Measurements from ENCODE around the gene ELAVL4. TPM values are rescaled to one million over a fixed set of nuclear protein-coding genes. Genes with fewer than 3 reads are reported as not detected.

Gene ELAVL4
- total RNA-seq, 1 donor from 2014 or later, result not detected

DNA sequence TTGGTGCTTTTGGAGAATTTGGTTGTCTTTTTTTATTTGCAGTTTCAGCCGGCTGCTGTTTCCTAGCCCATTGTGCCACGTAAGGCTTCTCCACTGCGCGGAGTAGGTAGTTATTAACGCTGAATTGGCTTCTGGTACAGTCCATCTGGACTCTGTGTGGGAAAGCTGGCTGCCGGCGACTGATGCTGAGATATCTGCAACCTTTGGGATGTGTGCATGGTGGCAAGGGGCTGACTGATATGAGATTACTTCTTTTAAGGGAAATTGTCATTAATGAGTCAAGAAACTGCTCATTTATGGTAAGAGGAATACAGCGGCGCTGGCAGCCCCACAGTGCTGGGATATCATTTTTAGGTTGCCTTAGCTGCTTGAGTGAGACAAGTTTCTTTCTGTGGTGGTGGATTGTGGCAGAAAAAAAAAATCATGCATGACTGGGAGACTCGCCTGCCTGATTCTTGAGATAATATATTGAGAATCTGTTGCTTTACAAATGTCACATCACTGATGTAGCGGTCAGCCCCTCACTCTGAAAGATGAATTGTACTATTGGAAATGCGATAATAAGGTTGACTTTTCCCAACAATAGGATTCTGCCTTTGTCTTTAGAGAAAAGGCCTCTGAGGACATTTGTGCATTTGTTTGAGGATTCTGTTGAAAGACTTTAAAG, 2.5 kb upstream of the ELAVL4 start:
- Mint-ChIP-seq H3K4me3 (no peak overlapping the region), H3K27ac (no peak overlapping the region), H3K36me3 (no peaks in the 10 kb centered on the region), H3K9me3 (peaks cover 43% of the 10 kb centered on the region), H3K4me1 (no peaks in the 10 kb centered on the region), H3K27me3 (ENCODE audit: low read depth) (no peaks in the 10 kb centered on the region)
- DNase-seq (ENCODE audit: low spot score in 2 of 2, unreplicated experiment in 2 of 2), result no peak
- no peak for TF ChIP-seq CTCF (IDR thresholded peaks at IDR 0.05; ENCODE audit: unreplicated experiment)

- TF ChIP-seq CTCF (IDR thresholded peaks at IDR 0.05; ENCODE audit: unreplicated experiment), result no peak
- H3K27ac Mint-ChIP-seq, result no peak overlapping the region
- peaks cover 31% of the 10 kb centered on the region for H3K9me3 Mint-ChIP-seq
- H3K36me3 Mint-ChIP-seq, result no peaks in the 10 kb centered on the region
- H3K4me1 Mint-ChIP-seq, result no peaks in the 10 kb centered on the region
- DNase-seq (ENCODE audit: low spot score in 2 of 2, unreplicated experiment in 2 of 2), result no peak
- H3K4me3 Mint-ChIP-seq, result no peak overlapping the region
- no peaks in the 10 kb centered on the region for H3K27me3 Mint-ChIP-seq (ENCODE audit: low read depth)
These were observed 396 bp downstream of the ELAVL4 start for GRCh38 chr1:50109116-50109515.

GRCh38 chr1:50109647-50110075, 941 bp downstream of the ELAVL4 start:
- no peak for DNase-seq (ENCODE audit: low spot score in 2 of 2, unreplicated experiment in 2 of 2)
- Mint-ChIP-seq H3K36me3 (no peaks in the 10 kb centered on the region), H3K9me3 (peaks cover 26% of the 10 kb centered on the region), H3K4me1 (no peaks in the 10 kb centered on the region), H3K4me3 (no peak overlapping the region), H3K27me3 (ENCODE audit: low read depth) (no peaks in the 10 kb centered on the region), H3K27ac (no peak overlapping the region)
- no peak for TF ChIP-seq CTCF (IDR thresholded peaks at IDR 0.05; ENCODE audit: unreplicated experiment)

DNA sequence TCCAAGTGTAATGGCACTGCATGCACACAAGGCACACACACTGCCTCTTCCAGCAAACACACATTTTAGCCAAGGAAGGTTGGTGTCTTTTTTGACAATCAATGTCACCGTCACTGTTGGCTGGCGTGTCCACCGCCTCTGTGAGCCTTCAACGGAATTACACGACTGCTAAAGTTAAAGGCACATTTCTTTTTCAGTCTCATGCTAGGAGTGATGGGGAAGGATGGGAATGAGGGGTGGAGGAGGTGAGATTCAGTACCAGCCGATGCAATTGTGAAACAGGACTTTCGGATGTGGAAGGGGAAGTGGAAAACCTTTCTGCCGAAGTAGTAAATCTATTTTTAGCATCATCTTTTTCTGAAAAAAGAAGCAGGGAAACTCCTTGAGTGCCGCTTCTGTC, 1.4 kb downstream of the ELAVL4 start:
- peaks cover 22% of the 10 kb centered on the region for H3K9me3 Mint-ChIP-seq
- H3K27me3 Mint-ChIP-seq (ENCODE audit: low read depth), result no peaks in the 10 kb centered on the region
- H3K27ac Mint-ChIP-seq, result no peak overlapping the region
- no peak for DNase-seq (ENCODE audit: low spot score in 2 of 2, unreplicated experiment in 2 of 2)
- no peaks in the 10 kb centered on the region for H3K4me1 Mint-ChIP-seq
- no peak for TF ChIP-seq CTCF (IDR thresholded peaks at IDR 0.05; ENCODE audit: unreplicated experiment)
- H3K36me3 Mint-ChIP-seq, result no peaks in the 10 kb centered on the region
- no peak overlapping the region for H3K4me3 Mint-ChIP-seq

DNA sequence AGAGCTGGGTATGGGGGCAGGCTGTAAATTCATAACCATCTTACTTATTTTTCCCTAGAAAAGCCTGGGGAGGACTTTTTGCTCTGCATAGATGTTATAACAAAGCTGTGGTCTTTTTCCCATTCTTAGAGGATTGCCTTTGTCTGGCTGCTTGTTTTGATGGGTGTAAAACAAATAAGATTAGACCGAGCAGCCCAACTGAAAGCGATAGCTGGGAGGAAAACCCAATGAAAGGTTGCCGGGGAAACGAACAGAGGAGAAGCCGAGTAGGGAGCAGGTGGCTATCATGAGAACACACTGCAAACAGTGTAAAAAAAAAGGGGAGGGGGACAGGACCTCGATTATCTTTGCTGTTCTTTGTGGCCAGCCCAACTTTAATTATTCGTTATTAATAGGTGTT, 1.9 kb downstream of the ELAVL4 start:
- no peak for TF ChIP-seq CTCF (IDR thresholded peaks at IDR 0.05; ENCODE audit: unreplicated experiment)
- Mint-ChIP-seq H3K4me3 (no peak overlapping the region), H3K36me3 (no peaks in the 10 kb centered on the region), H3K27me3 (ENCODE audit: low read depth) (no peaks in the 10 kb centered on the region), H3K9me3 (peaks cover 17% of the 10 kb centered on the region), H3K27ac (no peak overlapping the region), H3K4me1 (no peaks in the 10 kb centered on the region)
- DNase-seq (ENCODE audit: low spot score in 2 of 2, unreplicated experiment in 2 of 2), result no peak

DNA sequence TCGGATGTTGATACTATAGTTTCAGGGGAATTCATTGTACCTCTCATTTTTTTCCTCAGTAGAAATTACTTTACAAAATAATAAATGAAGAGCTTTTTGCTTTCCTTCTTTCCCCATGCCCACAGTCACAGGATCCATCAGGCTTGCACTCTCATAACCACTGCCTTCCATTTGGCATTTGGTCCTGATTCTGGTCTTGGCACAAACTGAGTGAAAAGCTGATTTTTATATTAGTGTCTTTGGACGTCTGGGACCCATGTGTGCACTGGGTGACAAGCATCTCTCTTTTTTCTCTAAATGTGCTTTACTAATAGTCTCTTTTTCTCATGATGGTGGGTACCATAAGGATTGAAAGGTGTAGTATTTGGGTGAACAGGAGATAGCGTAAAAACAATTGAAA, 2.8 kb downstream of the ELAVL4 start:
- DNase-seq (ENCODE audit: low spot score in 2 of 2, unreplicated experiment in 2 of 2), result no peak
- no peaks in the 10 kb centered on the region for H3K4me1 Mint-ChIP-seq
- no peaks in the 10 kb centered on the region for H3K36me3 Mint-ChIP-seq
- TF ChIP-seq CTCF (IDR thresholded peaks at IDR 0.05; ENCODE audit: unreplicated experiment), result no peak
- H3K27me3 Mint-ChIP-seq (ENCODE audit: low read depth), result peaks cover 2% of the 10 kb centered on the region
- no peak overlapping the region for H3K4me3 Mint-ChIP-seq
- peaks cover 9% of the 10 kb centered on the region for H3K9me3 Mint-ChIP-seq
- H3K27ac Mint-ChIP-seq, result no peak overlapping the region
